ENCODE data around the gene ALX4.

The ALX4 gene

GRCh38 chr11:44303401-44303938 is 6.5 kb downstream of the ALX4 start:
- peaks cover 76% of the 10 kb centered on the region for H3K27me3 ChIP-seq (ENCODE audit: control insufficient read depth, insufficient read depth, low read length)
- peaks cover 11% of the 10 kb centered on the region for H3K4me1 ChIP-seq (ENCODE audit: control insufficient read depth, insufficient read depth, low read length)
- no peak overlapping the region for H3K9ac ChIP-seq (ENCODE audit: low read length)
- no peak overlapping the region for H3K4me3 ChIP-seq (ENCODE audit: low read length)
- H3K36me3 ChIP-seq (ENCODE audit: control insufficient read depth, insufficient read depth, low read length), result no peaks in the 10 kb centered on the region
- no peaks in the 10 kb centered on the region for H3K9me3 ChIP-seq (ENCODE audit: control insufficient read depth, low read length)

- H3K9me3 ChIP-seq (ENCODE audit: control insufficient read depth, low read length), result no peaks in the 10 kb centered on the region
- no peak overlapping the region for H3K9ac ChIP-seq (ENCODE audit: low read length)
- no peaks in the 10 kb centered on the region for H3K36me3 ChIP-seq (ENCODE audit: control insufficient read depth, insufficient read depth, low read length)
- H3K4me1 ChIP-seq (ENCODE audit: control insufficient read depth, insufficient read depth, low read length), result peaks cover 11% of the 10 kb centered on the region
- H3K27me3 ChIP-seq (ENCODE audit: control insufficient read depth, insufficient read depth, low read length), result peaks cover 58% of the 10 kb centered on the region
- H3K4me3 ChIP-seq (ENCODE audit: low read length), result no peak overlapping the region
These were observed 8.2 kb downstream of the ALX4 start for GRCh38 chr11:44301564-44302271.

GRCh38 chr11:44300844-44301563 is 8.9 kb downstream of the ALX4 start:
- Histone ChIP-seq H3K36me3 (ENCODE audit: control insufficient read depth, insufficient read depth, low read length) (no peaks in the 10 kb centered on the region), H3K4me3 (ENCODE audit: low read length) (no peak overlapping the region), H3K4me1 (ENCODE audit: control insufficient read depth, insufficient read depth, low read length) (peaks cover 5% of the 10 kb centered on the region), H3K27me3 (ENCODE audit: control insufficient read depth, insufficient read depth, low read length) (peaks cover 51% of the 10 kb centered on the region), H3K9ac (ENCODE audit: low read length) (no peak overlapping the region), H3K9me3 (ENCODE audit: control insufficient read depth, low read length) (no peaks in the 10 kb centered on the region)

- H3K27me3 ChIP-seq (ENCODE audit: control insufficient read depth, insufficient read depth, low read length), result peaks cover 31% of the 10 kb centered on the region
- no peaks in the 10 kb centered on the region for H3K36me3 ChIP-seq (ENCODE audit: control insufficient read depth, insufficient read depth, low read length)
- no peak overlapping the region for H3K4me3 ChIP-seq (ENCODE audit: low read length)
These were observed 11.1 kb downstream of the ALX4 start for GRCh38 chr11:44298862-44299261.

DNA sequence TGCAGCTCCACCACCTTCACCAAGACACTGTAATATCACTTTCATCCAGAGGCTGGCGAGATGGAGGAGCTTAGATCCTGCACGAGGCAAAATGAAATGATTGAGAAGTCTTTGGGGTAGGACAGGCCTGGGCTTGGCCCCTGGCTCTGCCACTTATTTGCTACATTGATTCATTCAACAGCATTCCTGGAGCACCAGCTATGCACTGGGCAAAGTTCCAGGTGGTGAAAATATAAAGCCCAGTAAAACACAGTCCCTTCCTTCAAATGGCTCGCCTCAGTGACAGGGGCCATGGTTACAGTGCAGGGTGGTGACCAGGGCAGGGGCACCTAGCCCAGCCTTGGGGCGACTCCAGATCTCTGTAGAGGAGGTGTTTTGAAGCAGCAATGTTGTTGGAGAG is 19.7 kb downstream of the ALX4 start:
- Histone ChIP-seq H3K4me1 (ENCODE audit: control insufficient read depth, insufficient read depth, low read length) (no peaks in the 10 kb centered on the region), H3K9ac (ENCODE audit: low read length) (no peak overlapping the region), H3K4me3 (ENCODE audit: low read length) (no peak overlapping the region), H3K27me3 (ENCODE audit: control insufficient read depth, insufficient read depth, low read length) (peaks cover 8% of the 10 kb centered on the region), H3K9me3 (ENCODE audit: control insufficient read depth, low read length) (no peaks in the 10 kb centered on the region), H3K36me3 (ENCODE audit: control insufficient read depth, insufficient read depth, low read length) (no peaks in the 10 kb centered on the region)

More at GRCh38 chr11:44298862-44299261, 11.1 kb downstream of the ALX4 start:
- Histone ChIP-seq H3K9ac (ENCODE audit: low read length) (no peak overlapping the region), H3K9me3 (ENCODE audit: control insufficient read depth, low read length) (no peaks in the 10 kb centered on the region), H3K4me1 (ENCODE audit: control insufficient read depth, insufficient read depth, low read length) (no peaks in the 10 kb centered on the region)

DNA sequence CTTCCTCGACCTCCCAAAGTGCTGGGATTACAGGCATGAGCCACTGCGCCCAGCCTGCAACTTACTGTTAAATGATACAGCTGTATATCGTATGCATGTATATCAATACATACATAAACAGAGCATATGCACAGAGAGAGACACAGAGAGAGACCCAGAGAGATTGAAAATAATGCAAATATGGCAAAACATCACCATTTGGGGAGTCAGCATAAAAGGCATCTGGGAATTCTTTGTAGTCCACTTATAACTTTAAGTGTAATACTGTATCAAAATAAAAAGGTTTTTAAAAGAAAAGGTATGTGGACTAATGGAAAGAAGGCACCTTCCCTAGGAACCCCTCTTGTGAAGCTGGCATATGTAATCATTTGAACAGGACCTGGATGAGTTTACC is 21.8 kb downstream of the ALX4 start:
- Histone ChIP-seq H3K36me3 (ENCODE audit: control insufficient read depth, insufficient read depth, low read length) (no peaks in the 10 kb centered on the region), H3K9me3 (ENCODE audit: control insufficient read depth, low read length) (no peaks in the 10 kb centered on the region), H3K27me3 (ENCODE audit: control insufficient read depth, insufficient read depth, low read length) (peaks cover 3% of the 10 kb centered on the region)

DNA sequence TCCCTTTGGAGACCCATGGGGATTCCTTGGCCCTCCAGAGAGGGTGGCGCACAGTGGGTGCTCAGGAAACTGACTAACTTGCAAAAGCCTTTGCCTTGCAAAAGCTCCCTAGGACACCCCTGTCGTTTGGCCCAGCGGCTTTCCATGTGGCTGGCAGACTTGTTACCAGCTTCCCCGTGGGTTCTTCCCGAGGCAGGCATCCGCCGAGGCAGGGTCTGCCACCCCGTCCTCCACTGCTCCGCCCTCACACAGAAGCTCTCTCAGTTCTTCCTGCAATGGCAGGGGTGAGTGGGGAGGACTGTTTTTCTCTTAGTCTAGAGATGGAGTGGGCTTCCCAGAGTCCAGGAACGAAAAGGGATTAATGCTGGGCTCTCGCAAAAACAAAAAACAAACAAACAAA is 23.0 kb downstream of the ALX4 start:
- no peak overlapping the region for H3K9ac ChIP-seq (ENCODE audit: low read length)
- peaks cover 3% of the 10 kb centered on the region for H3K27me3 ChIP-seq (ENCODE audit: control insufficient read depth, insufficient read depth, low read length)
- no peaks in the 10 kb centered on the region for H3K9me3 ChIP-seq (ENCODE audit: control insufficient read depth, low read length)
- no peak overlapping the region for H3K4me3 ChIP-seq (ENCODE audit: low read length)
- H3K36me3 ChIP-seq (ENCODE audit: control insufficient read depth, insufficient read depth, low read length), result no peaks in the 10 kb centered on the region
- H3K4me1 ChIP-seq (ENCODE audit: control insufficient read depth, insufficient read depth, low read length), result no peaks in the 10 kb centered on the region

More for the DNA sequence above, 21.8 kb downstream of the ALX4 start:
- Histone ChIP-seq H3K9ac (ENCODE audit: low read length) (no peak overlapping the region), H3K4me3 (ENCODE audit: low read length) (no peak overlapping the region), H3K4me1 (ENCODE audit: control insufficient read depth, insufficient read depth, low read length) (no peaks in the 10 kb centered on the region)

- no peaks in the 10 kb centered on the region for H3K9me3 ChIP-seq (ENCODE audit: control insufficient read depth, low read length)
- no peak overlapping the region for H3K4me3 ChIP-seq (ENCODE audit: low read length)
- no peaks in the 10 kb centered on the region for H3K36me3 ChIP-seq (ENCODE audit: control insufficient read depth, insufficient read depth, low read length)
- peaks cover 3% of the 10 kb centered on the region for H3K27me3 ChIP-seq (ENCODE audit: control insufficient read depth, insufficient read depth, low read length)
- no peak overlapping the region for H3K9ac ChIP-seq (ENCODE audit: low read length)
- no peaks in the 10 kb centered on the region for H3K4me1 ChIP-seq (ENCODE audit: control insufficient read depth, insufficient read depth, low read length)
These were observed 23.6 kb downstream of the ALX4 start for GRCh38 chr11:44286268-44286880.

- H3K27me3 ChIP-seq (ENCODE audit: control insufficient read depth, insufficient read depth, low read length), result peaks cover 3% of the 10 kb centered on the region
- H3K9me3 ChIP-seq (ENCODE audit: control insufficient read depth, low read length), result no peaks in the 10 kb centered on the region
- H3K4me3 ChIP-seq (ENCODE audit: low read length), result no peak overlapping the region
- H3K4me1 ChIP-seq (ENCODE audit: control insufficient read depth, insufficient read depth, low read length), result no peaks in the 10 kb centered on the region
- no peak overlapping the region for H3K9ac ChIP-seq (ENCODE audit: low read length)
- H3K36me3 ChIP-seq (ENCODE audit: control insufficient read depth, insufficient read depth, low read length), result no peaks in the 10 kb centered on the region
These were observed 24.2 kb downstream of the ALX4 start for GRCh38 chr11:44285756-44286155.

GRCh38 chr11:44282620-44283019 is 27.3 kb downstream of the ALX4 start:
- Histone ChIP-seq H3K4me3 (ENCODE audit: low read length) (no peak overlapping the region), H3K4me1 (ENCODE audit: control insufficient read depth, insufficient read depth, low read length) (no peaks in the 10 kb centered on the region), H3K9me3 (ENCODE audit: control insufficient read depth, low read length) (no peaks in the 10 kb centered on the region), H3K9ac (ENCODE audit: low read length) (no peak overlapping the region), H3K27me3 (ENCODE audit: control insufficient read depth, insufficient read depth, low read length) (peaks cover 5% of the 10 kb centered on the region), H3K36me3 (ENCODE audit: control insufficient read depth, insufficient read depth, low read length) (no peaks in the 10 kb centered on the region)

GRCh38 chr11:44281151-44281550 is 28.8 kb downstream of the ALX4 start:
- H3K9ac ChIP-seq (ENCODE audit: low read length), result no peak overlapping the region
- H3K4me3 ChIP-seq (ENCODE audit: low read length), result no peak overlapping the region
- no peaks in the 10 kb centered on the region for H3K36me3 ChIP-seq (ENCODE audit: control insufficient read depth, insufficient read depth, low read length)
- H3K4me1 ChIP-seq (ENCODE audit: control insufficient read depth, insufficient read depth, low read length), result no peaks in the 10 kb centered on the region
- H3K27me3 ChIP-seq (ENCODE audit: control insufficient read depth, insufficient read depth, low read length), result peaks cover 4% of the 10 kb centered on the region
- H3K9me3 ChIP-seq (ENCODE audit: control insufficient read depth, low read length), result no peaks in the 10 kb centered on the region

DNA sequence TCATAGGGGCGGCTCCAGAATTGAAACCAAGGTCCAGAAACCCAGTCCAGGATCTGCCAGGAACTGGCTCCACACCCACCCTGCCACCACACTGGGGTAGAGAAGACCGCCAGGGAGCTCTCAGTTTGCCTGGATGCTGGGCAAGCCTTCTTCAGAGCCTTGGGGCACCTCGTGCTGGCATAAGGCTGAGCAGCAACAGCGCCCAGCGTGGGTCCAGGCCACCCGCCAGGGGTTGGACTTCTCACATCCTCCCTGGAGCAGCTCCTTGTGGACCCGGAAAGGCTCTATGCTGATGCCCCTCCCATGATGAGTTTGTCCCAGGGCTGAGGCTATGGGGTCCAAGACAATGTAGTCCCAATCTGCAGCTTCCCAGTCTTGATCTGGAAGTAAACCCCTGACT is 29.7 kb downstream of the ALX4 start:
- Histone ChIP-seq H3K4me1 (ENCODE audit: control insufficient read depth, insufficient read depth, low read length) (no peaks in the 10 kb centered on the region), H3K4me3 (ENCODE audit: low read length) (no peak overlapping the region), H3K27me3 (ENCODE audit: control insufficient read depth, insufficient read depth, low read length) (peaks cover 4% of the 10 kb centered on the region), H3K9ac (ENCODE audit: low read length) (no peak overlapping the region), H3K36me3 (ENCODE audit: control insufficient read depth, insufficient read depth, low read length) (no peaks in the 10 kb centered on the region), H3K9me3 (ENCODE audit: control insufficient read depth, low read length) (no peaks in the 10 kb centered on the region)
